Gastroesophageal sphincter (tissue), 3 donors: ENCODE measurements around the gene SSBP2.

Experiments
- EP300 ChIP-seq: sonication (generic); formaldehyde crosslinking; IDR thresholded peaks from one replicate; pipeline ENCODE4 v1.6.1; 2017; ENCODE audit warnings: antibody characterized with exemption, mild to moderate bottlenecking
- TF ChIP-seq, protein P1 (sequence below), 4 experiments: fragments of 200-600 bp in 2 of 4; fragments of 450-650 bp in 2 of 4; sonication (generic) in 1 of 4; IDR thresholded peaks; one replicate each; pipeline ENCODE4 v1.5.1; 2017 to 2019; ENCODE audit warnings: antibody characterized with exemption in 4 of 4, mild to moderate bottlenecking in 2 of 4, moderate library complexity in 2 of 4

DNA sequence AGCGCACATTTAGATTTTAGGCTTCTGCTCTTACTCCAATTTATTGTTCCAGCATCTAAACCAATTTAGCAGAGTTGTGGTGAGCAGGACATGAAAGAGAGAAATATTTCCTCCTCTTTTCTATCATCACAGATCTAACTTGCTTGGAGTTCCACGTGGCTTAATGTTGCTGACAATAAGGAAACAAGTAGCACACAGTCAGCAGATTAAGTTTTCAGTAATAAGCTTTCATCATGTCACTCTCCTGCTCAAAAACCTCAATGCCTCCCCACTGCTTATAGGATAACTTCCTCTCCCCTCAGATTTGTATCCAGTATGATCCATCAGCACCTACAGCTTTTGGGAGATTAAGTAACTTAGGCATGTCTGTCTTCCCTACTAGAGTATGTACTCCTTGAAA is 10.4 kb upstream of the SSBP2 start:
- TF ChIP-seq, protein P1, sequence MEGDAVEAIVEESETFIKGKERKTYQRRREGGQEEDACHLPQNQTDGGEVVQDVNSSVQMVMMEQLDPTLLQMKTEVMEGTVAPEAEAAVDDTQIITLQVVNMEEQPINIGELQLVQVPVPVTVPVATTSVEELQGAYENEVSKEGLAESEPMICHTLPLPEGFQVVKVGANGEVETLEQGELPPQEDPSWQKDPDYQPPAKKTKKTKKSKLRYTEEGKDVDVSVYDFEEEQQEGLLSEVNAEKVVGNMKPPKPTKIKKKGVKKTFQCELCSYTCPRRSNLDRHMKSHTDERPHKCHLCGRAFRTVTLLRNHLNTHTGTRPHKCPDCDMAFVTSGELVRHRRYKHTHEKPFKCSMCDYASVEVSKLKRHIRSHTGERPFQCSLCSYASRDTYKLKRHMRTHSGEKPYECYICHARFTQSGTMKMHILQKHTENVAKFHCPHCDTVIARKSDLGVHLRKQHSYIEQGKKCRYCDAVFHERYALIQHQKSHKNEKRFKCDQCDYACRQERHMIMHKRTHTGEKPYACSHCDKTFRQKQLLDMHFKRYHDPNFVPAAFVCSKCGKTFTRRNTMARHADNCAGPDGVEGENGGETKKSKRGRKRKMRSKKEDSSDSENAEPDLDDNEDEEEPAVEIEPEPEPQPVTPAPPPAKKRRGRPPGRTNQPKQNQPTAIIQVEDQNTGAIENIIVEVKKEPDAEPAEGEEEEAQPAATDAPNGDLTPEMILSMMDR (IDR thresholded peaks at IDR 0.05) = no peak
- no peak for TF ChIP-seq EP300
